ENCODE data around the gene SAFB.

SAFB gene

DNA sequence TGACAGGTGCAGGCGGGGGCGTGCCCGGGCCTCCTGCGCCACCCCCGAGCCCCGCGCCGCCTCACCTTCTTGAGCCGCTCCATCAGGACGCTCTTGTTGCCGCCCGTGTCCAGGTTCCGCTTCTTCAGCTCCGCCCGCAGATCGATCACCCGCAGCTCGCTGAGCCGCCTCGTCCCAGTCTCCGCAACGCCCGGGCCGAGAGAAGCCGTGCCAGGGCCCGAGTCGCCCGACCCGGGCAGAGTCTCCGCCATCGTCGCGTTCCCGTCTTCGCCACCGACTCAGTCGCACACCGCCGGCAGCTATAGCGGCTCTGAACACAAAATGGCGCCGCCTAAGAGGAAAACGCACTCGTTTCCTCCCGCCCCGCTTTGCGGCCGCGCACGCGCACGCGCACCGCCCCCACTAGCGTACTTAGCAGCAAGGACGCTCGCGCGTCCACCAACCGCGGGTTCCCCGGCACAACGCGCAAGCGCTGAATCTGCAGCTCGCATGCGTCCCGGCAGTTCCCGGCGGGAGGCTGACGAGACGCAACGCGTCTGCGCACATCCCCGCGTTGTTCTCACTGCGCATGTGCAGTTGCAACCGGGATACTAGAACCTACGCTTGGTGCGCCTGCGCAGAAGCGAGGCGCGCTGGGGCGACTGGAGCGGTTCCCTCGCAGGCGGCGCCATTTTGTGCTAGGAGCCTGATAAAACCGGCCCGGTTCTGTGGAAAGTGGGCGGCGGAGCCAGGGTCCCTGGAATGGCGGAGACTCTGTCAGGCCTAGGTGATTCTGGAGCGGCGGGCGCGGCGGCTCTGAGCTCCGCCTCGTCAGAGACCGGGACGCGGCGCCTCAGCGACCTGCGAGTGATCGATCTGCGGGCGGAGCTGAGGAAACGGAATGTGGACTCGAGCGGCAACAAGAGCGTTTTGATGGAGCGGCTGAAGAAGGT is at the start of gene SAFB, which contains the start of gene SAFB2:
Gene SAFB, plus strand, starts transcription at position 619 of the 932 bp plus-strand sequence. Its CDS starts 123 bp downstream, at position 742.
Gene SAFB2, minus strand, starts transcription at position 312 of the 932 bp plus-strand sequence. Its CDS starts 61 bp downstream, at position 251.
- DNase-seq (ENCODE audit: low read depth, low spot score) = peak; percentile 99

GRCh38 chr19:5575590-5575989 is 47.3 kb upstream of the SAFB start:
- no peak for DNase-seq (ENCODE audit: low read depth, low spot score)

DNA sequence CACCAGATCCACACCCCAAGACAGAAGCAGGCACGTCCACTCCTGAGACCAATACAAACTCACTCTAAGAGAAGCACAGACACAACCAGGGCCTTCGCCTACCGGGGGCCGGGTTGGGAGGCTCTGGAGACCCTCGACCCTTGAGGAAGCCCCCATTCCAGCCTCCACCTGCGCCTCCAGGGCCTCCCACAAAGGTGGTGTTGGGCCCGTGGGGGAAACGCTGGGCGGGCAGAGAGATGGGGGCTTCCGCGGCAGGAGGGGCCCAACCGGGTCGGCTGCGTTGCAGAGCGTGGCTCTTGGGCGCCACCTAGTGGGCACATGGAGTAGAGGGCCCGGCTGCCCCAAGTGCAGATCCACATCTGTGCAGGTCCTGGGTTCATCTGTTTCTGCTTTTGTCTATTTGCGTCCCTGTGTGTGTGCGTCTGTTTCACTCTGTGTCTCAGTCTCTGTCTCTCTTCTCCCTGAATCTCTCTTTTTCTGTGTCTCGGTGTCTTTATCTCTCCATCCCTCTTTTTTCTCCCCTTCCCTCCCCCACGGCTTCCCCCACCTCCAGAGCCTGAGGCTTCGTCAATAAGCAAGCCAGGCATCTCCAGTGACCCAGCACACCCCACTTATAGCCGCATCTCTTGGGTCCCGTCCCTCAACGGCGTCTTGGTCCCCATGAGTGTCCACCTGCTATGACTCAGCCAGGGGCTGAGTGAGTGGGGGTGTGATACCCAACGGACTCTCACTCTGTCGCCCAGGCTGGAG is 44.6 kb upstream of the SAFB start:
- peak; percentile 83 for DNase-seq (ENCODE audit: low read depth, low spot score)

GRCh38 chr19:5579286-5579685 is 43.6 kb upstream of the SAFB start:
- no peak for DNase-seq (ENCODE audit: low read depth, low spot score)

GRCh38 chr19:5579697-5580096 is 43.2 kb upstream of the SAFB start:
- no peak for DNase-seq (ENCODE audit: low read depth, low spot score)

GRCh38 chr19:5580161-5580571 is 42.7 kb upstream of the SAFB start:
- no peak for DNase-seq (ENCODE audit: low read depth, low spot score)

GRCh38 chr19:5585461-5586299 is 37.2 kb upstream of the SAFB start:
- peak; percentile 82 for DNase-seq (ENCODE audit: low read depth, low spot score)

GRCh38 chr19:5586300-5587070 is 36.4 kb upstream of the SAFB start:
- no peak for DNase-seq (ENCODE audit: low read depth, low spot score)

DNA sequence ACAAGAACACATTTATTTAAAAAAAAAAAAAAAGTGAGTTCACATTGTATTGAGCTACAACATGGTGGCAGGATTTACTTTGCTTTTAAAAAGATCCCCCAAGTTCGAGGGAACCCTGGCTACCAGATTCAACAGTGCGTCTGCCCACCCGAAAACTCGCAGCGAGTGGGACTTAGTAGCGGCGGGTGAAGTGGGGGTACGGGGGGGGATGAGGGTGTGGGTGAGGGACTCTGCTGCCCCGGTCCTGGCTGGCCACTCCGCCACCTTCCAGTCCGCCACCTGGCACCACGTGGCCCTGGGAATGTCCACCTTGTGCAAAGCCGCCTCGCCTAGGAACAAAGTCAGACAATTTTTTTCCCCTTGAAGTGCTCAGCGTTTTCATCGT is 35.8 kb upstream of the SAFB start:
- no peak for DNase-seq (ENCODE audit: low read depth, low spot score)

GRCh38 chr19:5587661-5588060 is 35.2 kb upstream of the SAFB start:
- DNase-seq (ENCODE audit: low read depth, low spot score) = no peak

DNA sequence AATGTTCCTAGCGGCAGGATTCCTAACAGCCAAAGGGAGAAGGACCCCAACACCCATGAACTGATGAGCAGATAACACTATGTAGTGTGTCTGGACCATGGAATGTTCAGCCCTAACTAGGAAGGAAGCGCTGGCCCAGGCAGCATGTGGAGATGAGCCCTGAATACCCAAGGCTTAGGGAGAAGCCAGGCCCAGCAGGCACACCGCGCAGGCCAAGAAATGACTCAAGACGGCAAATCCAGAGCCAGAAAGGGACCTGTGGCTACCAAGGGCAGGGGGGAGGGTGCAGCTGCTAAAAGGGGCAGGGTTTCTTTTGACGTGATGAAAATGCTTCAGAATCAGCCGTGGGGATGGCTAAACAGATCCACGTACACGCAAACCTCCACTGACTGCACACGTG is 34.4 kb upstream of the SAFB start:
- DNase-seq (ENCODE audit: low read depth, low spot score) = peak; percentile 32

DNA sequence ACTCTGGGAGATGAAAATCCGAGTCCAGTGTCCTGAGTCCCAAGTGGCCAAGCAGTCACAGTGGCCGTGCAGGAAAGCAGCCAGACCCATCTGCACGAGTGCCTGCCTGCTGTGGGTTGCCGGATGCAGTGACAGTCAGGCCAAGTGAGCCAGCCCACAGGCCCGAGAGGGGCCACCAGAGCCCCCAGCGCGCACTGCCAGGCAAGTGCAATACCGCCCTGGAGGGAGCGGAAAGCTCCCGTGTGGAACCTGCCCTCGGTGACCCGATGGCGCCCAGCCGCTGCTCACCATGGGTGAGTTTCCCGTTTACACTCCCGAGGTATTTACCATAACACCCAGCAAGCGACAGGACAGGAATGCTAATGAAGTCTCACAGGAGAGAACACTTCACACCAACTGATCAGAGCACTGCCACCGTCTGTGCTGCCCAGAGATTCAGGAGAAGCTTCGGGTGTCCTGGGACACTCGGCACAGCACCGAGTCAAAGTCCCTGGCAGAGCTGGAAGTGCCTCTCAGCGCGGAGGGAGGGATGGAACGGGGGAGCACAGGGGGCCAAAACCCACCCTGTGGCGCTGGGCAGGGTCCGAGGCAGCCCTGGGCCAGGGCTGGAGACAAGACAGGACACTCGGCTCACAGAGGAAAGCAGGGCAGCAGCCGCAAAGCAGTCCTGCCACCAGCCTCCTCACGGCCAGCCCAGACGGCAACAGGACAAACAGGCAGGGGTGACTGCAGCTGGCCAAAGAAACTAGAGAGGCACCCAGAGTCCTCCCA is 33.8 kb upstream of the SAFB start:
- DNase-seq (ENCODE audit: low read depth, low spot score) = peak; percentile 34

DNA sequence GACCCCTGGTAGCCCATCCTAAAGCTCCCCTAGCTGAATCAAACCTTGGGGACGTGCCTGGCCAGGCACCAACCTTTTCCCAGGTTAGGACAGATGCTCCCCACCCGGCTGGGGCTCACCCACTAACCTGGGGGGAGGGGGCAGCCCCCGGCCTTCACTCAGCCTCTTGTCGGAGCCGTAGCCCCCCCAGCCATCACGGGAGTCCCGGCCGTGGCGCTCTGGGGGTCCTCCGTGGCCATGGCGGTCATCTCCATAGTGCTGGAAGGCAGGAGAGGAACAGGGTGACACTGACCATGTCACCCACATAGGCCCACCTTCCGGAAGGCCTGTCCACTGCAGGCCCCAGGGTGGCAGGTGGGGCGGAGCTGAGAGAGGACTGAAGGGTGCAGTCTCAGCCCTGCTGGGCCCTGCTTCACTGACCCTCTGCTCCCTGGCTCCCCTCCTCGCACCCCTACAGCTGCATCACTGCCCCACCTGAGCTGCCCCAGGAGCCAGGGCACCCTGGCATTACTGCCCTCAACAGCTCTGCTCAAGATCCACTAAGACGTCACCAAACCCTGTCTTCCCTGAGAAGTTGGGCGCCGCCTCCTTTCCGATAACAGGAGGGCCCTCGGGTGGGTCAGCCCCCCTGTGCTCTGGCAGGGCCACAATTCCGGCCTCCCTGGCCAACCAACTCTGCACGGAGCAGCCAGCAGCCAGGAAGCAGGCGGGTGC is 32.6 kb upstream of the SAFB start:
- DNase-seq (ENCODE audit: low read depth, low spot score) = no peak

DNA sequence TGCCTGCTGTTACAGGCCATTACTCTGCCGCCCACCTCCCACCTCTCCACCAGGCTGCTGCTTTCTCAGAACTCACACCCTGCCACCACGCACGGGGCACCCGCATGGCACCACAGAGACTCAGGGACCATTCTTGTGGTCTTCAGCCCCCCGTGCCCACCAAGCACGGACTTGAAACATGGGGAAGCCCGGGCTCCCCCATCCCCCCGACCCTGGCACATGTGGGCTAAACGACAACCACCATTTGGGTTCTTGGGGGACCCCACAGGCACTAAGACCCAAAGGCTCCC is 32.1 kb upstream of the SAFB start:
- DNase-seq (ENCODE audit: low read depth, low spot score) = no peak

- DNase-seq (ENCODE audit: low read depth, low spot score) = no peak
These were observed 31.4 kb upstream of the SAFB start for GRCh38 chr19:5591476-5591875.

GRCh38 chr19:5592531-5593342 is 30.1 kb upstream of the SAFB start:
- DNase-seq (ENCODE audit: low read depth, low spot score) = no peak

DNA sequence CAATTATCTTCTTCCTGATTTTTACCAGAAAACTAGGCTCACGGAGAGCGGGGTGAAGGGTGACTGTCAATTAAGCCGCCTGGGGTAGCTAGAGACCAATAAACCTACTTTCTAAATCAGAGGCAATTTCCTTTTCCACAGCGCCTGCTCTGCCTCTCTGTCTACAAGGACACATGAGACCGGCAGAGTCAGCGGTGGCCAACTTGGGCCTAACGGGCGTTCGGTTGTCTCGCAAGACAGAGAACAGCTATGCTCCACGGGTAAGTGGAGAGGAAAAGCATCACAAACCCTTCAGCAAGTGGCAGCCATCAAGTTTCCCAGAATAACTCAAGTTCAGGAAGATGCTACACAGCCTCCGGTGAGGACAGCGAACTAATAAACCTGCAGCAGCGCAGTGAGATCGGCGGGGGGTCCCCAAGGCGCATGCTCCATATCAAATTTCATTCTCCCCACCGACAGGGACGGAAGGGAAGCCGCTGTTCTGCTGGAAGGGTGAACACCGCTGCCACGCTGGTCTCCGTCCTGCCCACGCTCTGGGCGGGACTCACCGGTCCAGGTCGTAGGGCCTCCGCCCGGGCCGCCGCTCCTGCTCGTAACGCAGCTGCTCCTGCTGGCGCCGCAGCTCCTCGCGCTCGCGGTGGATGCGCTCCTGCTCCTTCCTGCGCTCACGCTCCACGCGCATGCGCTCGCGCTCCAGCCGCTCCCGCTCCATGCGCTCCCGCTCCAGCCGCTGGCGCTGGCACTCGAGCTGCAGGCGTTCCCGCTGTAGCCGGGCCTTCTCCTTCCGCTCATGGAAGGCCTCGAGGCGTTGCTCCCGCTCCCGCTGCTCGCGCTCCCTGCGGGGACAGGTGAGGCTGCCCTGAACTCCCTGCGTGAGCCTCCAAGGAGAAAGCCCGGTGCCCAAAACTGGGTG is 29.3 kb upstream of the SAFB start:
- peak; percentile 51 for DNase-seq (ENCODE audit: low read depth, low spot score)

- DNase-seq (ENCODE audit: low read depth, low spot score) = no peak
These were observed 28.3 kb upstream of the SAFB start for GRCh38 chr19:5594521-5594950.

Measured in ELF-1 (cell line).